ENCODE measurements around the gene GPR152. TPM values are rescaled to one million over a fixed set of nuclear protein-coding genes. Genes with fewer than 3 reads are reported as not detected.

Gene GPR152
- total RNA-seq, 1 experiment from 2014 or later, result not detected

DNA sequence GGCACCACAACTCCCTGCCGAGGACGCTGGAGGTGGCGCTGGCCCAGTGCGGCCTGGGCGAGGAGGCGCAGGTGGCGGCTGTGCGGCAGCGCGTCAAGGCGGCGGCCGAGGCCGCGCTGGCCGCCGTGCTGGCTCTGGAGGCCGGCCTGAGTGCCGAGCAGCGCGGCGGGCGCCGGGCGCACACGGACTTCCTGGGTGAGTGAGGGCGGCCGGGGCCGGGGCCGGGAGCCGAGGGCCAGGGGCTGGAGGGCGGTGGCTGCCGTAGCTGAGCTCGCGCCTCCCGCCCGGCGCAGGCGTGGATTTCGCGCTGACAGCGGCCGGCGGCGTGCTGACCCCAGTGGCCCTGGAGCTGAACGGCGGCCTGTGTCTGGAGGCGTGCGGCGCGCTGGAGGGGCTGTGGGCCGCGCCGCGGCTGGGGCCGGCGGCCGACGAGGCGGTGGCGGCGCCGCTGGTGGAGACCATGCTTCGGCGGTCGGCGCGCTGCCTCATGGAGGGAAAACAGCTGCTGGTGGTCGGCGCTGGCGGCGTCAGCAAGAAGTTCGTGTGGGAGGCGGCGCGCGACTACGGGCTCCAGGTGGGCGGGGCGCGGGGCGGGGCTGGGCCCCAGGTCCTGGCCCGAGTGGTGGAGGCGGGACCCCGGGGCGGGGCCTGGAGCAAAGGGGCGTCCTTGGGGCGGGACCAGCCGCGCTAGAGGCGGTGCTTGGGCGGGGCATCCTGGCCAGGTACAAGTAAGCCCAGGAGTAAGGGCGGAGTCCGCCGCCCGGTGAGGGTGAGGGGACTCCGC lies 31.7 kb downstream of the GPR152 start:
- in situ Hi-C loops (cut with HindIII; ENCODE audit: low pct_unique_long_range_greater_than_20kb, low sequenced_read_pairs), result no loop called here

DNA sequence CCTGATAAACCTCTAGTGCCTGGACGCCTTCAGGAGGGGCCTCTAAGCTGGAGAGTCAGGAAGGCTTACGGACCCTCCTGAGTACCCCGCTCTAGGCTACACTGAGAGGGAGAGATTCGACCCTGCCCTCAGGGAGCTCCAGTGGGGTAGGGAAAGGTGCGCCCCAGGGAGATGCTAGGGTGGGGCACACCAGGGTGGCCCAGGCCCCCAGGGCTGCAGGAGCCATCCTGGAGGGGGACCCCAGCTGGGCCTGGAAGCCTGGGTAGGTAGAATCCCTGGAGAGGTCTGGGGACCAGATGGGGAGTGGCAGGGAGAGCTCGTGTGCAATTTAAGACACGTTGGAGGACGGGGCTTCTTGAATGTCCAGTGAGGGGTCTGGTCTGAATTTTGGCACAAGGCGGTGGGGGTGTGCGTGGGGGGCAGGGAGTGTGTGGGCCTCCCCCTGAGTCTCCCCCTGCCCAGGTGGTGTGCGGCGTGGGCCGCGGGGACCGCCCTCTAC lies 32.3 kb downstream of the GPR152 start:
- no peak for DNase-seq (ENCODE audit: low read depth, low spot score)
- in situ Hi-C loops (cut with HindIII; ENCODE audit: low pct_unique_long_range_greater_than_20kb, low sequenced_read_pairs), result no loop called here

More for the DNA sequence above, 31.7 kb downstream of the GPR152 start:
- peak; percentile 88 for DNase-seq (ENCODE audit: low read depth, low spot score)

DNA sequence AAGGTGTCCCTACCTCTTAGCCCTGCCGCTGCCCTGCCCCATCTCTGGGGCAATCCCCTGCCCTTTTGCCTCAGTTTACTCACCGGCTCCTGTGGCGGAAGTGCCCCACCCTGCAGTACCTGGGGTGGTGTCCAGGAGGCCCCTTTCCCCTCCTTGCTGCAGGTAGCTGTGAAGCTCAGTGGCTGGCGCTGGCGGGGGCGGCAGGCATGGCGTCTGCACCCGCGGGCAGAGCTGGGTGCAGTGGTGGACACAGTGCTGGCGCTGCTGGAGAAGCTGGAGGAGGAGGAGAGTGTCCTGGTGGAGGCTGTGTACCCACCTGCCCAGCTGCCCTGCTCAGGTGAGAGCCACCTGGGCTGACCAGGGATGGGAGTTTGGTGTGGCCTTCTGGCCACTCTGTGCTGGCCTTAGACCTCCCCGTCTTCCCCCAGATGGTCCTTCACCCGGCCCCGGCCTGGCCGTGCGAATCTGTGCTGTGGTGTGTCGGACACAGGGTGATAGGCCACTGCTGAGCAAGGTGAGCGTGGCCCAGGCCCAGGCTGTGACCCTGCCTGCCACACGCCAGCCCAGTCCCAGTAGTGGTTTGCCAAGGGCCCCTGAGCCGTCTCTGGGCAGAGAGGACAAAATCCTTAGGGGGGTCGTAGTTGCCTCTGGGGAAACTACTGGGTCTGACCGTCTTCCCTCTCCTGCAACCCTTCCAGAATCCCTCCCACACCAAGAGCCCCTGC lies 33.0 kb downstream of the GPR152 start:
- in situ Hi-C loops (cut with HindIII; ENCODE audit: low pct_unique_long_range_greater_than_20kb, low sequenced_read_pairs), result no loop called here

DNA sequence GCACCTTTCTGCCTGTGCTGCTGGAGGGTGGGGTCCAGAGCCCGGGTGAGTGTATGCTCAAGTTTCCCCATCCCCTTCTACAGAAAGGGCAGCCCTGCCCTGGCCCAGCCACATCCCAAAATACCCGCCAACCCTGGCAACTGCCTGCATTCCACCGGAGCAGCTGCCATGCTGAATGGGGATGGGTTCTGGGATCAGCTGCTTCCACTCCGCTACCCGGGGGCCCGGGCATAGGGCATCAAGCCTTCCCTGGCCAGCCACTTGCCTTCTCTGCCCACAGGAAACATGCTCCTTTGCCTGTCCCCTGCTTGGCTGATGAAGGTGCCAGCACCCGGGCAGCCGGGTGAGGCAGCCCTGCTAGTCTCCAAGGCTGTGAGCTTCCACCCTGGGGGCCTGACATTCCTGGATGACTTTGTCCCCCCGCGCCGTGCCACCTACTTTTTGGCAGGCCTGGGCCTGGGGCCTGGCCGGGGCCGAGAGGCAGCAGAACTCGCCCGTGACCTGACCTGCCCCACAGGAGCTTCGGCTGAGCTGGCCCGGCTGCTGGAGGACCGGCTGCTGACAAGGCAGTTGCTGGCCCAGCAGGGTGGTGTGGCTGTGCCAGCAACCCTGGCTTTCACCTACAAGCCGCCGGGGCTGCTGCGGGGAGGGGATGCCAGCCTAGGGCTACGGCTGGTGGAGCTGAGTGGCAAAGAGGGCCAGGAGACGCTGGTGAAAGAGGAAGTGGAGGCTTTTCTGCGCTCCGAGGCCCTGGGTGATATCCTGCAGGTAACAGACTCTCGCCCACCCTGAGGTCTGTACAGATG lies 33.9 kb downstream of the GPR152 start:
- DNase-seq (ENCODE audit: low read depth, low spot score), result no peak
- in situ Hi-C loops (cut with HindIII; ENCODE audit: low pct_unique_long_range_greater_than_20kb, low sequenced_read_pairs), result no loop called here

More for the DNA sequence above, 33.0 kb downstream of the GPR152 start:
- no peak for DNase-seq (ENCODE audit: low read depth, low spot score)

DNA sequence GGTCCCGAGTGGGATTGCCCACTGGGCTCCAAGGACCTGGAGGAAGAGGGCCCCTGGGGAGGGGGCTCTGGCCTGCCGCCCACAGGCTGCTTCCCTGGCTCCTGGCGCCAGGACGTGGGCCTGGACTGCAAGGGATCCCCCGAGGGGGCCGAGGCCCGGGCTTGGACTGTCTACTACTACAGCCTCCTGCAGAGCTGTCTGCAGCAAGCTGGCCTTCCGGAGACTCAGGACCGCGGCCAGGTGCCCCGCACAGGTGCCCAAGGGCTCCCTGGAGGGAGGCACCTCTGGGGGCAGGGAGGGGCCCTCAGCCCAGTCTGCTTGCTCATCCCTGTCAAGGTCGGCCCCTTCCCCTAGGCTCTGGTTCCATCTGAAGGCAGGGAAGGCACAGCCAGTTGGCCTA lies 35.1 kb downstream of the GPR152 start:
- in situ Hi-C loops (cut with HindIII; ENCODE audit: low pct_unique_long_range_greater_than_20kb, low sequenced_read_pairs), result no loop called here
- DNase-seq (ENCODE audit: low read depth, low spot score), result no peak

DNA sequence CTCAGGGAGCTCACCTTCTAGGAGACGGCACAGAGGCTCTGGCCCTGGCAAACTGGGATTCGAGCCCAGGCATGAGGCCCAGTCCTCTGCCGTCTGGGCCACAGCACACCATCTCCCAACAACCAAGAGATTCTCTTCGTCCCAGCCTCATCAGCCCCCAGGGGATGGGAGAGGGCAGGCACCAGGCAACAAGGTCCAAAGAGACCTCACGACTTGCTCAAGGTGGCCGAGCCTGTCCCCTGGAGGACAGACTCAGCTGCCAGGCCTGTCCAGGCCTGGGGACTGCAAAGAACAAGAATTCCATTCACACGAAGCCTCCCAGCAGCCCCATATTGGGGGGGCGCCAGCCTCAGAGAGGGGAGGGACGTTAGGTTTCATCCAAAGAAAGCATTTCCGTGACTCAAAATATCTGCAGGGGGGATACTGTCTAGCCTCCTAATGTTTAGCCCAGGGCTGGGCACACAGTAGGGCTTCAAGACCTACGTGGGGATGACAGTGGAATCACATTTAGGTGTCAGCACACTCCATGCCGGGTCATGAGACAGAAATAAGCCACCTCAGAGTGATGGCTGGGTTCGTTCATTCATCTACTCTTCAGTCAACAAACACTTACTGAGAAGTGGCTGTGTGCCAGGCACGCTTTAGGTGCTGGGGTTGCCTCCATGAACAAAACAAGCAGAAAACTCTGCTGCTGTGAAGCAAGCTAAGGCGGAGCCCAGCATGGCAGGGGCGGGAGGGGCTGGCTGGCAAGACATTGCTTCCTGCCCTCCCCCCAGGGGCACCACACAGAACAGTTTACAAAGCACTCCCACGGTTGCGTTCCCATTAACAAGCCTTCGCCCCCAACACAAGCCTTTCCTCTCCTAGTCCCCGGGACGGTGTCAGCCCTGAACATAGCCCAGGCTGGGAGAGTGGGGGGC lies 35.9 kb downstream of the GPR152 start:
- in situ Hi-C loops (cut with HindIII; ENCODE audit: low pct_unique_long_range_greater_than_20kb, low sequenced_read_pairs), result no loop called here
- DNase-seq (ENCODE audit: low read depth, low spot score), result no peak

DNA sequence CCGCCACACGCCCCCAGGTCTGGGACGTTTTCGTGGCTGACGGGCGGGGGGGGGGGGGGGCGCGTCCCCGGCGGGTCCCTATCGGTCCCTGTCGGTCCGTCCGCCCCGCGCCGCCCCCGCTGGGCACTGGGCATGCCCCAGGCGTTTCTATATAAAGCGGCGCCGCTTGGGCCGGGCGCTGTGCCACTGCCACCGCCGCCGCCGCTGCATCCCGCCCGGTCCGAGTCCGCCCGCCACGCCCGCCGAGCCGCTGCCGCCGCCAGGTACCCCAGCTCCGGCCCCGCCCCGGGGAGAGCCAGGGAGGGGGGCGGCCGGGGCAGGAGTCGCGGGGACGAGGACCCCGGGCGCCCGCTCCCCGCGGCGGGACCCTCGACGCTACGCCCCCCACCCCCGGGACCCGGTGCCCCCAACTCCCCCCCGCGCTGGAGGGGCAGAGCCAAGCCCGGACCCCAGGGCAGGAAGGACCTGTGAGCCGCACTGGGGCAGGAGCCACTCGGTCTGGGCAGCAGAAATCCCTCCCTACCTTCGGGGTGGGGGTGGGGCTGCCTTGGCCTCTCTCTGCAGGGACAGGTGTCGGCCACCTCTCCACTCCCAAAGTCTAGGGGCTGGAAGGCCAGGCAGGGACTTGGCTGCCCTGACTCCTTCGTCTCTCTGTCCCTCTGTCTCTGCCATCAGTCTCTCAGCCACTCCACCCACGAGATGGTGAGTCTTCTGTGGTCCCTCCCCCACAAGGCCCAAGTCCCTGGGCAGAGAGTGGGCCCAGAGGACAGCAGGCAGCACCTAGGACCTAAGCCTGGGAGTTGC lies 36.8 kb downstream of the GPR152 start, which contains the start of gene CARNS1:
Gene CARNS1 (plus strand): TSS at position 178 of the 804 bp plus-strand sequence. CDS start 522 bp downstream, at position 700.
- in situ Hi-C loops (cut with HindIII; ENCODE audit: low pct_unique_long_range_greater_than_20kb, low sequenced_read_pairs), result no loop called here
- DNase-seq (ENCODE audit: low read depth, low spot score), result no peak

DNA sequence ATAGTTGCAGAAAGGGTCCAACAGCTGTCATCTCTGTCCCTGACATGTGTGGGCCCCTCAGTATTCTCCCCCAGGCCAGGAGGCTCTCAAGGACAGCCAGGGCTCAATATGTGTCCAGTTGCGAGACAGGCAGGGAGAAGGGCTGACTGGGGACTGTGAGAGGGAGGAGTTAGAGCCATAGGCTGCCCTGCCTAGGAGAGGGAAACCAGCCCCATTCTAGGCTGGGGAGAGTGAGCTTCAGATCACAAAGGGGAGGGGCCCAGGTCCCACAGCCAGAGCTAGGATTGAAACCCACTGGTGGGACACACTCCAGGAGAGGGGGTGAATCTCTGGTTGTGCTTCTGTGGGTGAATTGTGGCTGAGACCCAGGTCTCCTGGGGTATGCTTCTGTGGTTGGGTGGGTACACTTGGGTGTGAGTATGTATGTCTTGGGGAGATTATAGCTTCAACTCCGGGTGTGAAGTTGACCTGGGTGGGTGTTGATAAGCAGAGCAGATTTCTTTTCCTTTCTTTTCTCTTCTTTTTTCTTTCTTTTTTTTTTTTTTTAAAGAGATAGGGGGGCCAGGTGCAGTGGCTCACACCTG lies 39.2 kb downstream of the GPR152 start:
- in situ Hi-C loops (cut with HindIII; ENCODE audit: low pct_unique_long_range_greater_than_20kb, low sequenced_read_pairs), result no loop called here
- no peak for DNase-seq (ENCODE audit: low read depth, low spot score)

DNA sequence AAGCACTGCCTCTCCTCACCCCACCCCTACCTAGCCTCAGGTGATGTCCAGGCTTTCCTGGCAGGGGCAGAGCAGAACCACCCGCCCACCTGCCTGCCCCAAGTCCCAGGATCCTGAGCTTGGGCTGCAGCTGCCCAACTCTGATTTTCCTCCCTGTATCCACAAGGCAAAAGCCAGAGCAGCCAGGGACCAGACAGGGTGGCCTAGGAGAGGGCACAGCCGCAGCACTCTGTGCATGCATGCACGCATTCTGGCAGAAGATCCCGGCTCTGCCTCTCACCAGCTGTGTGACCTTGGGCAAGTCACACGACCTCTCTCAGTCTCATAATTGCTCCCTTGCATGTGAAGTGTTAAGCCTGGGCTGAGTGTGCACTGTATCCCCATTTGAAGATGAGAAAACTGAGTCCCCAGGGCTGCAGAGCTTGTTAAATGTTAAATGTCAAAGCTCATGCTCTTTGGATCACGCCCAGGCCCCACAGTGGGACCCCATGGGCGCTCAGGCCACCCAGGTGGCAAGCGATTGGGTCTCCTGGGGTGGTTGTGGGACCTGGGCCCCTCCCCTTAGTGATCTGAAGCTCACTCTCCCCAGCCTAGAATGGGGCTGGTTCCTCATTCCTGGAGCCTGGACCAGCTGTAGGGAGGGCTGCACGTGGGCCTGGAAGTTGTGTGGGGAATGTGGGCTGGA lies 39.9 kb downstream of the GPR152 start:
- no peak for DNase-seq (ENCODE audit: low read depth, low spot score)
- in situ Hi-C loops (cut with HindIII; ENCODE audit: low pct_unique_long_range_greater_than_20kb, low sequenced_read_pairs), result no loop called here

DNA sequence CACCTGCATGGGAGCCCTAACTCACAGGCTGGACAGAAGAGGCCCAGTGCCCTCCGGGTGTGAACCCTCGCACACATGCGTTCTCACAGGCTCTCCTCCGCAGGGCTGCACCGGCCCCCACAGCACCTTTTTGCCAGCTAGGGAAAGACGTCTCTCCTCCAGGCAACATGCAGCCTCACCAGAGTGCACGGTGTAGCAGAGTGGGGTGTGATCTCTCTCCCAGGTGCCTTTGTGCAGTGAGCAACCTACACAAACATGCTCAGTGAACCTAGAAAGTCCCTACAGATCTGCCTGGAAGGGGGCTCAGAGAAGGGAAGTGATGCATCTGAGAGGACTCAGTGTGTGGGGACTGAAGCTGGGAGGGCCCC lies 40.8 kb downstream of the GPR152 start:
- no peak for DNase-seq (ENCODE audit: low read depth, low spot score)
- in situ Hi-C loops (cut with HindIII; ENCODE audit: low pct_unique_long_range_greater_than_20kb, low sequenced_read_pairs), result no loop called here

DNA sequence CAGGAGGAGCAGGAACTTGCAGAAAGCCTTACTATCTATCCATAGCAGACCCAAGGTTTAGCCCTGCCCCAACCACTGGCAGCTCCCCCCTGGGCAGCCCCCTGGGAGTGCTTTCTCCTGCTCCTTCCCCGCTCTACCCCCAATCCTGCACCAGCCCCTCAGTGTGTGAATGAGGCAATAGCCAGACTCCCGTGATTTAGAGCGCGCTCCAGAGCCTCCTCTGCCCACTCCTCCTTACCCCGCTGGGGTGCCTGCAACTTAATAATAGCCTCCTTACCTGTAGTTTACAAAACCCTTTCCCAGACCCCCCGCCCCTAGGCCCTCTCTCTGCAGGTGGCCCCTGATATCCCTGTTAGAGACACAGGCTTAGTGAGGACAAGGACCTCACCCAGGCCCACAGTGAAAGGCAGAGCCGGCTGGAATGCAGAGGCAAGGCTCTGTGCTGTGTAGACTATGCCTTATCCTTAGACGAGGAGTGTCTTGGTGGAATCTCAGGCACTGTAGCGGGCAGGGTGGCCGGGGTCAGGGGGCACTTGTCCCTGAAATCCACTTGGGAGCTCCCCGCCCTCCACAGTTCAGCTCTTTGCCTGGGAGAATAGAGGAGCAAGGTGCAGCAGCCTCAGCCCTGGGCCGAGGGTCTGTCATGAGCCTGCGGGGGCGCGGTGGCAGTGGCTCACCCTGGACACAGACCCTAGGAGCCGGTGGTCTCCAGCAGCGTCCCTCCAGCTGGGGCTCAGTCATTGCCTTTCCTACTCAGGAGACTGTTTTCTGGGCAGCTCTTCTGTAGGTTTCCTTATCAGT lies 41.3 kb downstream of the GPR152 start:
- no peak for DNase-seq (ENCODE audit: low read depth, low spot score)
- in situ Hi-C loops (cut with HindIII; ENCODE audit: low pct_unique_long_range_greater_than_20kb, low sequenced_read_pairs), result no loop called here

DNA sequence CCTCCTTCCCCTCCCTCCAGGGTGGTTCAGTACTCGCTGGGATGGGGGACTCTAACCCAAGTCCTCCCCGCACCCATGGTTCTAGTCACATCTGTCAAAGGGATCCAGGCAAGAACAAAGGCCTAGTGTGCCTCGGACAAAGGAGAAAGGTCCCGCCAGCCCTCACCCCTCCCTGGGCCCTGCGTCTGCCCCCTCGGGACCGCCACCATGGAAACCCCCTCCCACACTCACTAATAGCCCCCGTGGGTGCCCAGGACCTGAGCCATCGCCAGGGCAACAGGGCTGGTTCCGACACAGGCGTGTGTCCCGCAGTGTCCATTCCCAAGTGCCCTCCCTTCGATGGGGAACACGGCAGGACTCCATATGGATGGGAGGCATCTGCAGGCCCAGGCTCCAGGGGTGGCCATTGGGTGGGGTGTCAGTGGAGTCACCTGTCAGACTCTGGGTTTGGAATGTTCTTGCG lies 42.1 kb downstream of the GPR152 start:
- in situ Hi-C loops (cut with HindIII; ENCODE audit: low pct_unique_long_range_greater_than_20kb, low sequenced_read_pairs), result no loop called here
- no peak for DNase-seq (ENCODE audit: low read depth, low spot score)

DNA sequence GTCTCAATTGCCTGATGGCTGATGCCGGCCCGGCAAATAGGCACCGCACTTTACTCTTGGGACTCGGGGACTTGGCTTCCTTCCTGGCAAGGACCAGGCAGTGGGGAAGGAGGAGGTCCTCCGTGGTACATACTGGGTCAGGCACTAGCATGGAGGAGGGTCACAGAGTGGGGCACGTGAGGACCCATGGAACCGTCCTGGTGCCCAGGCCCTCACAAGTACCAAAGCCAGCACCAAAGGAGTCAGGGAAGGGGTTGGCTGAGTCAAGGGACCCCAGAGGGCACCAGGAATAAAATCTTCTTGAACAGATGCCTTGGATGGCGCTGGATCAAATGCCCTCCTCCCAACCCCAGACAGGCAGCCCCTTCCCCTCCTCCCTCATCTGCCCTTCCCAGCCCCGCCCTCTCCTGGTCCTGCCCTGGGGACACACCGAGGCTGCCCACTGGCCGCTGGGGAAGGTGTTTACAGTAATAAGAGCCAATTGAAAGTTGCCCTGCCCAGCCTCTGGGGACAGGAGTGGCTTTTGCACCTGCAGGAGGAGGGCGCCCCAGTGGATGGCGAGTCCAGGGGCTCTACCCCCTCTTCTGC lies 42.7 kb downstream of the GPR152 start:
- DNase-seq (ENCODE audit: low read depth, low spot score), result no peak
- in situ Hi-C loops (cut with HindIII; ENCODE audit: low pct_unique_long_range_greater_than_20kb, low sequenced_read_pairs), result no loop called here

DNA sequence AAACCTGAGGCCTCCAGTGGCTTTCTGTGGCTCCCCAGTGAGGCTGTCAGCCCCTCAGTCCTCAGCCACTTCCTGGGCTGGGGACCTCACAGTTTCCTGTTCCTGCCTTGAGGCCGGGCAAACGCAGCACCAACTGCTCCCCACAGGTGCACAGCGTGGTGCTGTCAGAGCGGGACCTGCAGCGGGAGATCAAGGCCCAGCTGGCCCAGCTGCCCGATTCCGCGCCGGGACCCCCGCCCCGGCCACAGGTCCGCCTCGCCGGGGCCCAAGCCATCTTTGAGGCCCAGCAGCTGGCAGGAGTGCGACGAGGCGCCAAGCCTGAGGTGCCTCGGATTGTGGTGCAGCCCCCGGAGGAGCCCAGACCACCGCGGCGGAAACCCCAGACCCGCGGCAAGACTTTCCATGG lies 43.3 kb downstream of the GPR152 start:
- in situ Hi-C loops (cut with HindIII; ENCODE audit: low pct_unique_long_range_greater_than_20kb, low sequenced_read_pairs), result no loop called here
- no peak for DNase-seq (ENCODE audit: low read depth, low spot score)
